GM19238 (cell line): Measurements from ENCODE around the gene HOXA4.

ENCODE experiments used
- DNase-seq: peaks from one replicate; pipeline ENCODE4 v3.0.0; 2011; ENCODE audit warnings: low spot score; ENCODE audit not compliant: insufficient read length

HOXA4 gene

GRCh38 chr7:27106181-27106900, 24.2 kb downstream of the HOXA4 start:
- no peak for DNase-seq

- no peak for DNase-seq
Measured at GRCh38 chr7:27105301-27106031, 25.1 kb downstream of the HOXA4 start.

GRCh38 chr7:27104341-27105058, 26.1 kb downstream of the HOXA4 start:
- no peak for DNase-seq

GRCh38 chr7:27103489-27104226, 26.9 kb downstream of the HOXA4 start:
- DNase-seq = no peak

- no peak for DNase-seq
Measured at GRCh38 chr7:27102581-27103442, 27.7 kb downstream of the HOXA4 start, which contains the start of gene HOXA2. HOXA2 (minus strand) TSS chr7:27102683; CDS start chr7:27102500, 183 bp downstream.

- no peak for DNase-seq
Measured at GRCh38 chr7:27101957-27102580, 28.5 kb downstream of the HOXA4 start.

GRCh38 chr7:27101171-27101956, 29.2 kb downstream of the HOXA4 start:
- DNase-seq = no peak

- DNase-seq = no peak
Measured at GRCh38 chr7:27100694-27101170, 29.8 kb downstream of the HOXA4 start.

- no peak for DNase-seq
Measured at GRCh38 chr7:27099453-27100370, 30.8 kb downstream of the HOXA4 start.

- no peak for DNase-seq
Measured at GRCh38 chr7:27098578-27099451, 31.7 kb downstream of the HOXA4 start.

- no peak for DNase-seq
Measured at GRCh38 chr7:27097686-27098577, 32.6 kb downstream of the HOXA4 start.

- no peak for DNase-seq
Measured at GRCh38 chr7:27096768-27097514, 33.6 kb downstream of the HOXA4 start.

GRCh38 chr7:27095897-27096767, 34.4 kb downstream of the HOXA4 start, which contains the start of gene HOXA1:
HOXA1 (minus strand) TSS chr7:27096000; CDS start chr7:27095912, 88 bp downstream.
- peak; percentile 86 for DNase-seq
